HG03103 (cell line): ENCODE results near the gene CHRNA1.

Experiments used
- ATAC-seq: cut with Tn5 transposase; IDR thresholded peaks from one replicate; pipeline ENCODE4 v1.9.1; 2021; ENCODE audit warnings: low read depth; ENCODE audit not compliant: unreplicated experiment

Gene CHRNA1

DNA sequence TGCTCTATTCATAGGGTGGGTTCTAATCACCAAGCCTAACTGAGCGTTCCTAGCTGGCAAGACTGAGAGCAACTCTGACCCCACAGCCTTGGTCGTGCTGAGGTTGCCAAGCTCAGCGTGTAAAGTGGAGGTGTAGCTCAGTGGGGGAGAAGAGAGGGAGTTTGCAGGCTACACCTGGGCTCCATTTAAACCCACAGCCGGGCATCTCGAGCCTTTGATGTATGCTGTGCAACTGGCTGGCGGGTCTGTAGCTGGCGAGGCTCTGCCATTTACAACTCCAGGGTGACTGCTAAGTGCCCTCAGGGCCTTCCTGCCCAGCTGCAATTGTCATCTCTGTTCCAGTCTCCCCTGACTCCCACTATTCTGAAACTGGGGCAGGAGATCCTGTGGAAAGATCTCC is 20.0 kb upstream of the CHRNA1 start:
- ATAC-seq: no peak

DNA sequence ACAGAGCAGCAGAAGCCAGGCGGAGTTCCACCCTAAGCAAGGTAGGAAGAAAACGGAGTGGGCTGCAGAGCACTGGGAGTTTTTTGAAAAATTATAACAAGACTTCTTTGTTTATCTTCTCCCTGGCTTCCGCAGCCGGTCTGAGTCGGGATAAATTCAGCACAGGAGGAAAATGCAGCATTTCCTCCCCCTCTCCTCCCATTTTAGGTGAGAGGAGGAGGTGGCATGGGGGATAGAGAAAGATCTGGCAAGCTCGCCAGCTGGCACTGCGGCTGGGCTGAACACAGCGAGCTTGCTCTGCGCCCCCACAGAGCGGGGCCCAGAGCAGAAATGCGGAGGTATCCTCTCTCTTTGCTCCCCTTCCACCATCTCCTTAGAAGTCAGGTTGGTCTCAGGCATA is 17.7 kb upstream of the CHRNA1 start:
- no peak for ATAC-seq

DNA sequence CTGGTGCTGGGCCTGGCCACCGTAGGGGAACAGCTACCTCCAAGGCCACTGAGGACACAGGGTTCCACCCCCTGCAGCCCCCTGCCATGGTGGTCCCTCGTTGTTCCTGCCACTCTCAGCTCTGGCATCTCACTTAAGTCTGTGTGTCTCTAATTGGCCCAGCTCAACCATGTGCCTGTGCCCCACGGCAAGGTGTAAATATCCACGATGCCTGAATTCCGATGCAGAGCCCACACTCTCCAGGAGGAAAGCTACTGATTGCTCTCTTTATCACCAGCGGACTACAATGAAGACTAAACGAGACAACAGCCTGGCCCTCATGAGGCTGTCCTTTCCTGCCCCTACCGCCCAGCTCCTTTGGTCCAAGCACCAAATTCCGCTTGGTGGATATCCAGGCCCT is 17.0 kb upstream of the CHRNA1 start:
- no peak for ATAC-seq

DNA sequence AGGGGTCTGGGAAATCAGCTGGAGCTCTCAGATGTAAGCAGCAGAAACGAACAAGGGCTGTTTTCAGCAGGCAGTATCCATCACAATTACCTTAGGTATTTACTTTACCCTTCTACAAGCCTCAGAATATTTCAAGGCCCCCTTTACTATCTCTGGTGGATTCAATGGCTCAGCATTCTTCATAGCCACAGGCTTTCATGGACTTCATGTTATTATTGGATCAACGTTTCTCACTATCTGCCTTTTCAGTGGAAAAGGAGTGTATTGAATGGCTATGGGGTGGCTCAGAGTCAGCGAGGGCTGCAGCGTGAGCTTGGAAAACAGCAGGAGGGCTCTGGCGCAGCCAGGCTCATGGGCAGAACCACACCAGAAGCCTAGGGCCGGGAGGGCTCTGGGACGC is 16.6 kb upstream of the CHRNA1 start:
- ATAC-seq: no peak

DNA sequence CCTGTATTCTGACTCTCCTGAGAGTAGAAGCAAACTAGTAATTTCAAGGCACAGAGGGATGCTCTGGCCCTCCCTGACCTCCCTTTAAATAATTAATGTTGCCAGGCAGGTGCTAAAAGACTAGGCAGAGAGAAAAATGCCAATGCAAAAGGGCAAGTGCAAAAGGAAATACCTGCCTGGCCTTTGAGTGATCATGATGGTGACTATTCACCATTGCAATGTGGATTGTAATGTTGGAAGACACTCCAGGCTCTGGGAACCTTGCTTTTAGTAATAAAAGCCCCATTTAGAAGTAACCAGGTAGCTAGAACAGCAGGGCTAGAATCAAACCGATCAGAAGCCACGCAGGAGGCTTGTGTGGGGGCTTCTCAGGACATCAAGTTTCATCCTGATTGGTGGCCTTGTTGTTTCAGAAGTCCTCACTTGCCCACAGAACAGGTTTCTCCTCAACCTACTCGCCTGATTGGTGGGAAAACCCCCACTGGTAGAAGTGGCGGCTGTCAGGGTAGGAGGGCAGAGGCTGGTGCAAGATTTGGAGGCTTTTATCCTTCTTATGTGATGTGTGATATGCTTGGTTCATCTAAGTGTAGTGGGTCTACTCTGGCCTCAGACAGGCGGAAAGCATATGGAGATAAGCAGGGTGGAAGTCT is 16.0 kb upstream of the CHRNA1 start:
- ATAC-seq: no peak

DNA sequence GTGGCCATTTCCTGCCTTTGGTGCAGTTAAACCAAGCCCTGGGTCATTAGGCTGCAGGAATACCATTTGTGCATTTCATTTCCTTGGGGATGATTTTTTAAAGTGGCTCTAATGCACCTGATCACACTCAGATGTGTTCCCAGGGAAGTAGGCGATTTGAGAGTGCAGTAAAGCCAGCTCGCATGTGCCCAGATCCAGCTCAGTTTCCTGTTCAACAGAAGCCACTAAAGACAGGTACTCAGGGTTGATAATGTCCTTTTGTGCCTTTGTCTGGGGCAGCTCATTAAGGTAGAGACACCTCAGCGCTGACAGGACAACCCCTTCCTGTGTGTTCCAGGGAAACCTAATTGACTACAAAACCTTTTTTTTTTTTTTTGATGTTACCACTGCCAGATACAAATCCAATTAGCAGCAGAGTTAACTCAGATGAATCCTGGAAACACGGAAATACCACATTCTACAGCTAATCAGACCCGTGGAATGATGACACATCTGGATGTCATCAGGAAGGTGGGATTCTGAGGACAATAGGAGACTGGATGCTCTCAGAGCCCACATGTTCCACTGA is 15.2 kb upstream of the CHRNA1 start:
- ATAC-seq: no peak

DNA sequence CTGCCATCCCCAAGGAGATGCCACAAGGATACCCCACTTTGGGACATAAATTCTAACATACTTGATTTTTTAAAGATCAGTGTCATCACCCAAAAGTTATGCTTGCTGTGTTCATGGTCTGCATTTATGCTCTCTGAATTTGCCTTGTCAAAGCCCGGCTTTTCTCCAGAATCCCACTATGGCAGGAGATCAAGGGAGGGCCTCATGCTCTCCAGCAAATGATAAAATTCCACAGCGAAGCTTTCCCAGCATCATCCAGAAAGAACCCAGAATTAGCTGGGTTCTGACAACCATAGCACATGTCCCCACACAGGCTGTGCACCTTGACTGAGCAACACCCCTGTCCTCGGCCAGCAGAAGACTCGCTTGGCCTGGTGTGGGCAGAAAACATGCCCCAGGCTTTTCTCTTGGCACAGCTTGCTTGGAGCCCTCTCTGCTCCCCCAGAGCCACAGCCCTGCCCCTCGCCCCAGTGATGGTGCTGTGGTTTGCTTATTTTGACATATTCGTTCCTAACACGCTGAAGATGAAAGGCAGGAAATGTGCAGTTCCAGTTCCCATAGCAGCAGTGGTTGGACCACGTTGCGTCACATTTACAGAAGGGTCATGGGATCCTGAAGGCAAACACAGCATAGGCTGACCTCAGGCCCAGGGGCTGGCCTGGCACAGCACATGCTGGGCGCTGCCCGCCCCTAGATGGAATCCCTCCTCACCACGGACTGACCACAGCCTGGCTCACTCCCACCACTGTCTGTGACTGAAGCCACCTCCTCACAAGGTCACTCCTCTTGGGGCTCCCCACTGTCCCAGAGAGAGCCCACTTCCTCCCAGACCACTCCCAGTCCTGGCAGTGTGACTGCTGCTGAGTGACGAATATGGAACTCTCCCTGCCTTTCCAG is 14.1 kb upstream of the CHRNA1 start:
- ATAC-seq: peak; percentile 72

DNA sequence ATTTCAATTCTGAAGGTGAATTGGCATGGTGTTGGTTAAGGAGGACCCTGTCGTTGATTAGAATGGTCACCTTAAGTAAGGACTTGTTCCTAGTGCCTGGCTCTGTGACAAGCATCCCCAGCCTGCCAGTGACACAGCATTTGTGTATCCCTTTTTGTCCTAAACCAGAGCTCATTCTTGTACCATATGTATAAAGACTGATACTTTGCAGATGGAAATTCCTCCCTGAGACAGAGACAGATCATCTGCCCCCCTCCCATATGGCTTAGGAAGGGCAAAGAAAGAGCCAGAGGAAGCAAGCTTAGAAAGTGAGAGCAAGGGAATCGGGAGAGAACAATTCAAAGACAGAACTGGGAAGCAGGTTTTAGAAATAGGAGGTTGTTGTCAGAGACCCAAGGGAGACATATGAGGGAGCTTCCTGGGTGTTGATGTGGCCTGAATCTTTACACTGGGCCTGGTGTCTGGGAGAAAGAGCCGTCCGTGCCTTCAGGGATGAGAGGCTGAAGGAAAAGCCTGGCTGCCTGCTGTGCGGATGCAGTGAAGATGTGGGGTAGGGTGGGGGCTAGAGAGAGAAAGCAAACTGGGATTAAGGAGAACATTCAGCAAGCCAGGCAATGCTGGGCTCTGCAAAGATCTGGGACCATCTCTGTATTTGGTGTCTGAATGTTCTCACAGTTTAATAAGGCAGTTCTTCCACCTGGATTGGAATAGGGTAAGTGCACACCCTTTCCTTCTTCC is 13.2 kb upstream of the CHRNA1 start:
- ATAC-seq: no peak

DNA sequence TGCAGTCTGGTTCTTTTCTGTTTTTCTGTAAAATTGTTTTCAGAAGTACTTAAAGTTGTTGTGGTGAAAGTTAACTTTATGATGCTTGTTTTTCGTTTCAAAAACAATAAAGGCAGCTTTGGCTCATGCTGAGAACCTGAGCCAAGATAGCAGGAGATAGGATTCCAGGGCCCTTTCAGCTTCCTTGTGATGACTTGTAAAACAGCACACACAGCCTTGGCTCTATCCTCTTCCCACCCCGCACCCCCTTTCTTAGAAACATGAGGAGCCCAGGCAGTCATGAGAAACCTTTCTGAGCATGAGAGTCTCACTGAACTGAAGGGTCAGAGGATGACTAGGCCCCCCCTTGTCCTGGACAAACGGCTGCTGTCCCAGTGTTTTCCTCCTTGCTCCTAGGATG is 12.4 kb upstream of the CHRNA1 start:
- no peak for ATAC-seq

DNA sequence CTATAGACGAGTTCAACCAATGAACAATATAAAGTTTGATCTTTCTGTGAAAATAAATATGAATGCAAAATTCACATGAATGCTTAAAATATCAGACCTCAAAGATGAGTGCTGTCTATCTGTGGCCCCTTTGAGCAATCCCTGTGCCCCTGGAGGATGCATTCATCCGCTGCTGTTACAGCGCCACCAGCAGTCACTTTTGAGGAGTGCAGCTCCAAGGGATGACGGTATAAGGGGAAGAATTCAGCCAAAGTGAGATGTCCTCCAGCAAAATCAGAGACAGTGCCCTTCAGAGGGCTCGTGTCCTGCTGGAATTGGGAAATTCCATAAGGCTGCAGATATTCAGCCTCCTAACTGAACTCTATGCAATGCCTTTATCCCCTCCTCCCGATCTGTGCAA is 12.0 kb upstream of the CHRNA1 start:
- ATAC-seq: no peak

DNA sequence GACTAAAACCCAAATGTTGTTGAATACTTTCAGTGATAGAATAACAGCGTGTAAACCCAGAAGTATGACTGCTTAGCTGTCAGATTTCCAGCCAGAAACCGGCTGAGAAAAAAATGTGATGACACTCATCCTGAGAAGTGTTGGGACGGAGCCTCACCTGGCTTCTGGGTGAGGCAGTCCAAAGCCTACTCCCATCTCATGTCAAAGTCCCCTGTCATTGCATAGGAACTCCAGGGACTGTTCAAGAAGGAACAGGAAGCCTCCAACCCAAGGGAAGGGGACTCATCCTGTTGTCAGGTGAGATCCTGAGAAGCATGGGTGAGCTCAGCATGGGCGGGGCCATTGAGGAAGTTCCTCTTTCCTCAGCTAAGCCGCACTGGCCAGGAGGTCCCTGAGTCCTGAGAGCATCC is 11.3 kb upstream of the CHRNA1 start:
- ATAC-seq: no peak

DNA sequence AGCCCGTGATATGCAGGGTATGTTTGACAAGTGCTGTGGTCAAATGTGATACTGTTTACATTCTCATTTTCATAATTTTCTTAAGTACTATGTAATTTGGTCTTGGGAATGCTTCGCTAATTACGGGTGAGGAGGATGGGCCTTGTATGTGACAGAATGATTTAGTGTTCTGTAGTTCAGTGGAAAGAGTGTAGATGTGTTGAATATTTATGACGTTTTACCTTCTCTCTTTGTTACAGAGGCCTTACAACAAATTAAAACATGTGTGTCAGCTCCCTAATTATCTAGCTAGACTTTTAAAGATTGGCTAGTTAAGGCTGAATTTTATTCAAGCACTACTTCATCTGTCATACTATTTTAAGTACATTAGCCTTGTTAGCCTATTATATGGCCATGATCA is 10.6 kb upstream of the CHRNA1 start:
- no peak for ATAC-seq

DNA sequence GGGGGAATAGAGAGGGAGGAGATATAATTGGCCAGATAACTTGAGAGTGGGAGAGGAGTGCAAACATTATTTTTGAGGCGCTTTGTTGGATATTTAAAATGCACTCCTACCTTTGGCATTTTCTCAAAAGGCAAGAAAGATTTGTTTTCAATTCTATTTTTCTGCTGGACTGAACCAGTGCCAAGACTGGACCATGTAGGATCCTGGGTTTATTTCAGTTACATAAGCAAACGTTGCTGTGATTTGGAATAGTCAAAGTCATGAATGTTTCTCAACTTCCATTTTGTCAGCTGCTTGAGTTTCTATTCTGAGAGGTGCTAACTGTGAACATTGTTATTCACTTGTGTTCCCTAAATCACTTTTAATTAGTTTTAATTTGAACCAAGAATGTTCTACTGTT is 8.9 kb upstream of the CHRNA1 start:
- no peak for ATAC-seq

DNA sequence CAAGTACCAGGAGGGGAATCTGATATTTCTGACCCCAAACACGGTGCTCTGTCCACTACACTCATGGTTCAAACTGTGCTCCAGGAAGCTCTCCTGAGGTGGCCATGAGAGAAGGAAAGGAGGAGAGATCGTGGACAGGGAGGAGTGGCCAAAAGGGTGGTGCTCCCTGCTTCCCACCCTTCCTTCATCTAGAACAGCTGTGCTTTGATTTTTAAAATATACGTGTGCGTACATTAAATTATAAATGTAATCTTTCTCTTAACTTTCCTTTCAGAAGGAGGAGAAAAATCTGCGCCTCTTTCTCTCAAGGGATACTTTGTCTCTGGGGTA is 8.2 kb upstream of the CHRNA1 start:
- ATAC-seq: no peak

DNA sequence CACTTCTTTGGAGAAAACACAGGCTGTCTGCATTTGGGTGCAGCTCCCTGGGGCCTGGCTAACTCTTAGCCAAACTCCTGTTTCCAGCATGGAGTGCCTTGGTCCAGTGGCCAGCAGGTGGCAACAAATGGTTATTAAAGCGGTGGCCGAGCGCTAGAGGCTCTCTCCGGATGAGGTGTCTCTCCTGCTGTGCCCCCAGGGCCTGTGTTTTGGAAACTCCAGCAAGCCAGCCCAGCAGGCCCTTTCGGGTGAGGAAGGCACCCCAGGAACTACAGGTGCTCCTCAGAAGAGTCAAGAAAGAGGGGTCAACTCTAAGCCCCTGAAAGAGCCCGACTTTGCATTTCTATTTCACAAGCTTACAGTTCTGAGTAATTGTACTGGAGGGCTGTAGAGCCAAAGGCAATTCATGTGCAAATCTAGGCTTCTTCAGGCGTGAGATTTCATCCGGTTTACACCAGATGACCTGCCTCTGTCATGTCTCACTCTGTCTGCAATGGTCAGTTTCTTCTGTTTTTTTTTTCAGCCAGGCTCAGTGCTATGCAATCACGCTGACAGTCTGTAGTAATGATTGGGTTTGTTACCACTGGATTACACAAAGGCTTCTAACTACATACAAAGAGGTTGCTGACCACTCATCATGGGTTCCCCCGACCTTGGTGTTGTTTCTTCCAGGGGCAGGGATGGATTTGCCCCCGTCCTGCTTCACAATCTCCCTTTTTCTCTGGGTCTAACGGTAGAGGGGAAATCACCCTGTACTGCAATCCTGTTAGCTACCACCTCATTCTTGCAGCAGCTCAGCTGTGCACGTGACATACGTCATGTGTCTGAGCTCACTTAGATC is 7.6 kb upstream of the CHRNA1 start:
- no peak for ATAC-seq

DNA sequence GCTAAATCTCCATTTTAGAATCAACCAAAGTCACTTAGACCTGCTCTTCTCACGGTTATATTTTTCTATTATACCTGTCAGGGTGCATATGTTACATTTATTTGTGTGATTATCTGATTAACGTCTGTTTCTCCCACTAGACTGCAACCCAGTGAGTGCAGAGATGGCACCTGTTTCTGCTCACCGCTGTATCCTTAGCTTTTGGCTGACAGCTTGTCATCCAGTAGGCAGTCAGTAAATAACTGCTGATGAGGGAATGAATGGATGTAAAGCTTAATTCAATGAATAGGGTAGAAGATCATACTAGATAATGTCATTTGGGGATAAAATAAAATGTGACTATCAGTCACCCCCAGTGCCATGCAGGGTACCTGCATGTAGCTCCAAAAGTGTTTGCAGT is 6.9 kb upstream of the CHRNA1 start:
- ATAC-seq: no peak

DNA sequence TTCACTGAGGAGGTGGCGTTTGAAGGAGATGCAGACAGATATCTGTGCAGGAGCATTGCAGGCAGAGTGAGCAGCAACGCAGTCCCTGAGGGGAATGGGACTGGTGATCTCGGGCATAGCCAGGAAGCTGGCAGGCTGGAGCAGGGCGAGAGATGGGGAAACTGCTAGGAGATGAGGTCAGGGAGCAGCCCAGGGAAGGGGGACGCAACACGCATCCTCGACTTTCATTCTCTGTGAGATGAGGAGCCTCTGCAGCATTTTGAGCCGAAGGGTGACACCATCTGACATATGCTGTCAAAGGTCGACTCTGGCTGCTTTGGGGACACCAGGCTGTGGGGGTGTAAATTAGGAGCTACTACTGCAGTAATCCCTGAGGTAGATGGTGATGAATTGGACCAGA is 4.3 kb upstream of the CHRNA1 start:
- no peak for ATAC-seq

DNA sequence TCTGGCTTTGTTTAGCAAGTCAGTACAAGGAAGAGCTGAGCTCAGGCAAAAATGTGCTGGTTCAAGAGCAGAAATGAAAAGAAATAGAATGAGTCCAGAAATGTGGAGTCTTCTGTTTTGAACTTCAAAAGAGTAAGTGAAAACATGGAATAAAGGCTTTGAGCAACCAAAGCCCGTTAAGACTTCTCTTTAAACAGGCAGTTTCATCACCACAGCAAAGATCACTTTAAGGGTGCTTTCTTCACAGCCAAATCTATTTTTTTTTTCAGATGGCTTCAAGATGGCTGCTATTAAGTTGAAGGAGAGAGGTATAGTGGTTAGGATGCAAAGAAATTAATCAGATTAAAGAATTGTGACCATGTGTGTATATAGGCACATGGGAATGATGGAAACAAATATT is 2.0 kb upstream of the CHRNA1 start:
- no peak for ATAC-seq

DNA sequence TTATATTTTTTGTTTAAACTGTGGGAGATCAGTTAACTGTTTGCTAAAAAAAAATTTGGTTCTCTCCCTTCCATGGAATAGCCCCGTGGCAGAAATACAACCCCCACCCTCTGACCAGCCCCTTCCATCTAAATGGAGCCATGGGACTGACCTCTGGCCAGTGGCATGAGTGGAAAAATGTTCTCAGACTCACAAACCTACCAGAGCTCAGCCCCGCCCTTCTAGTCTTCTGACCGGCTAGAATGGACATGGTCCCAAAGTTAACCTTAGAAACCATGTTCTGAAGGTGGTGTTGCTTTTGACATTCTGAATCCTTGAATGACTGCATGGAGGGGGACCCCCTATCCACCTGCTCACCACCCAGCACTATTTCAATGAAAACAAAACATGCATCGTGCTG is 1.3 kb upstream of the CHRNA1 start:
- no peak for ATAC-seq

DNA sequence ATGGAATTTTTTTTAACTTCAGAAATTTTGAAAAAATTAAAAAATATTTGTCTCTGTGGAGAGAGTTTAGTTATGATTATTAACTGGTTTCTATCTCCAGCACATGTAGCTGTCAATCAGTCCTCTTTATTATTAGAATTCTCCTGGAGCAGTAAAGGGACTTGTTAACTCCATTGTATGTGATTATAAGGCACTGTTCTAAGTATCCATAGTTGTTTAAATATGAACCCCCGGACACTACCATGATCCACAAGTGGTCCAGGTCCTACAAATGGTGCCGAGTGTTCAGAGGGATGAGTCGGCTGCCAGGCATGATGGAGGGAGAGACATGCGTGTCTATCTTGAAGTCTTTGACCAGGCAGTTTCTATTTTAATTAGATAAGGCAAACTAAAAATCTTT is 492 bp downstream of the CHRNA1 start:
- no peak for ATAC-seq

DNA sequence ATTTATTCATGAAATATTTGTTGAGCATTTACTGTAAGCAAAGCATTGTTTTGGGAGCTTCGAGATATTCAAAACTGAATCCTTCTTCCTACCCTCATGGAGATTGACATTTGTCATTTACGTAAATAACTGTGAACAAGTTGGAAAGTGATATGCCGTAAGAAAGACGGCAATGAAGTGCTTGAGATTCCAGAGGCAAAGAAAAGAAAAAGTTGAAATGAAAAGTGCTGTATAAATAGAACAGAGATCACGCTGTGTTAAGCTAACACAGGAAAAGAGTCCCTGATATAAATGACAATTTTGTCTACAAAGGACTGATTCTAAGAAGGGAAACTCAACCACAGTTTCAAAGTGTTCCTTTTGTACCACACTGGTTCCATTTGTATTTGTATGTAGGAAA is 1.8 kb downstream of the CHRNA1 start:
- no peak for ATAC-seq
